Ectodermal cell (in vitro differentiated cells): ENCODE data around the gene COLQ.

Experiments used
- H3K27ac ChIP-seq: 2 replicates; pipeline ENCODE4 v1.7.0; 2013; ENCODE audit warnings: mild to moderate bottlenecking, low read depth, low read length; ENCODE audit not compliant: insufficient read depth, poor library complexity, severe bottlenecking
- H3K27me3 ChIP-seq: 2 replicates; pipeline ENCODE4 v1.7.0; 2013; ENCODE audit warnings: mild to moderate bottlenecking, low read length; ENCODE audit not compliant: insufficient read depth, control insufficient read depth, poor library complexity, severe bottlenecking
- H3K36me3 ChIP-seq: one replicate; pipeline ENCODE4 v1.7.0; 2013; ENCODE audit warnings: low read length; ENCODE audit not compliant: control insufficient read depth, insufficient read depth
- H3K4me1 ChIP-seq: one replicate; pipeline ENCODE4 v1.7.0; 2013; ENCODE audit warnings: low read length; ENCODE audit not compliant: control insufficient read depth, insufficient read depth
- H3K4me3 ChIP-seq: 2 replicates; pipeline ENCODE4 v1.7.0; 2013; ENCODE audit warnings: low read depth, low read length, control low read depth; ENCODE audit not compliant: insufficient read depth
- H3K9me3 ChIP-seq: 2 replicates; pipeline ENCODE4 v1.7.0; 2013; ENCODE audit warnings: mild to moderate bottlenecking, low read length, moderate library complexity; ENCODE audit not compliant: control insufficient read depth
- WGBS, 2 experiments: methylation state at CpG; one replicate each; pipeline ENCODE4 v1.1.7; 2013; ENCODE audit warnings: missing lambda C conversion rate in 2 of 2; 5-methylcytosine and 5-hydroxymethylcytosine counted together

The COLQ gene

GRCh38 chr3:15451216-15452113 lies 70.0 kb downstream of the COLQ start:
- WGBS, 2 experiments, result 92 to 93% methylated on average over 18 of the region's 18 CpGs
- Histone ChIP-seq H3K9me3 (no peaks in the 10 kb centered on the region), H3K36me3 (no peaks in the 10 kb centered on the region), H3K4me3 (no peak overlapping the region), H3K4me1 (no peaks in the 10 kb centered on the region), H3K27ac (no peak overlapping the region), H3K27me3 (no peaks in the 10 kb centered on the region)

GRCh38 chr3:15450438-15451215 lies 70.9 kb downstream of the COLQ start:
- H3K9me3 ChIP-seq, result no peaks in the 10 kb centered on the region
- no peaks in the 10 kb centered on the region for H3K4me1 ChIP-seq
- no peak overlapping the region for H3K4me3 ChIP-seq
- H3K36me3 ChIP-seq, result no peaks in the 10 kb centered on the region
- no peak overlapping the region for H3K27ac ChIP-seq
- WGBS, 2 experiments, result 93 to 94% methylated on average over 12 of the region's 12 CpGs
- no peaks in the 10 kb centered on the region for H3K27me3 ChIP-seq

GRCh38 chr3:15449489-15450224 lies 71.8 kb downstream of the COLQ start:
- Histone ChIP-seq H3K27ac (no peak overlapping the region), H3K4me3 (no peak overlapping the region), H3K9me3 (no peaks in the 10 kb centered on the region), H3K36me3 (no peaks in the 10 kb centered on the region), H3K4me1 (no peaks in the 10 kb centered on the region), H3K27me3 (no peaks in the 10 kb centered on the region)
- WGBS, 2 experiments, result 92 to 94% methylated on average over 3 of the region's 3 CpGs

GRCh38 chr3:15443826-15444524 lies 77.5 kb downstream of the COLQ start:
- no peaks in the 10 kb centered on the region for H3K9me3 ChIP-seq
- H3K4me3 ChIP-seq, result no peak overlapping the region
- H3K27me3 ChIP-seq, result no peaks in the 10 kb centered on the region
- H3K36me3 ChIP-seq, result peaks cover 15% of the 10 kb centered on the region
- H3K4me1 ChIP-seq, result no peaks in the 10 kb centered on the region
- 89 to 92% methylated on average over 4 of the region's 4 CpGs for WGBS, 2 experiments
- no peak overlapping the region for H3K27ac ChIP-seq

GRCh38 chr3:15440891-15441290 lies 80.6 kb downstream of the COLQ start:
- Histone ChIP-seq H3K4me1 (no peaks in the 10 kb centered on the region), H3K27me3 (no peaks in the 10 kb centered on the region), H3K4me3 (no peak overlapping the region), H3K9me3 (no peaks in the 10 kb centered on the region), H3K27ac (no peak overlapping the region), H3K36me3 (peaks cover 31% of the 10 kb centered on the region)
- 94% methylated on average over 4 of the region's 4 CpGs for WGBS, 2 experiments

GRCh38 chr3:15439476-15439875 lies 82.0 kb downstream of the COLQ start:
- H3K4me3 ChIP-seq, result no peak overlapping the region
- H3K36me3 ChIP-seq, result peaks cover 43% of the 10 kb centered on the region
- H3K4me1 ChIP-seq, result no peaks in the 10 kb centered on the region
- H3K27ac ChIP-seq, result no peak overlapping the region
- no peaks in the 10 kb centered on the region for H3K9me3 ChIP-seq
- H3K27me3 ChIP-seq, result no peaks in the 10 kb centered on the region

GRCh38 chr3:15438983-15439382 lies 82.5 kb downstream of the COLQ start:
- Histone ChIP-seq H3K36me3 (peaks cover 48% of the 10 kb centered on the region), H3K9me3 (no peaks in the 10 kb centered on the region), H3K27ac (no peak overlapping the region), H3K27me3 (no peaks in the 10 kb centered on the region), H3K4me3 (no peak overlapping the region), H3K4me1 (no peaks in the 10 kb centered on the region)
- 97 to 98% methylated on average over 3 to 4 of the region's 4 CpGs for WGBS, 2 experiments

- H3K4me1 ChIP-seq, result no peaks in the 10 kb centered on the region
- H3K36me3 ChIP-seq, result peaks cover 51% of the 10 kb centered on the region
- no peak overlapping the region for H3K4me3 ChIP-seq
- H3K9me3 ChIP-seq, result no peaks in the 10 kb centered on the region
- H3K27me3 ChIP-seq, result no peaks in the 10 kb centered on the region
- WGBS, 2 experiments, result 94 to 95% methylated on average over 6 of the region's 6 CpGs
- H3K27ac ChIP-seq, result no peak overlapping the region
Observed at GRCh38 chr3:15436246-15436645, 85.3 kb downstream of the COLQ start.

GRCh38 chr3:15434756-15435155 lies 86.8 kb downstream of the COLQ start:
- no peaks in the 10 kb centered on the region for H3K4me1 ChIP-seq
- H3K27ac ChIP-seq, result no peak overlapping the region
- H3K9me3 ChIP-seq, result no peaks in the 10 kb centered on the region
- no peaks in the 10 kb centered on the region for H3K27me3 ChIP-seq
- no peak overlapping the region for H3K4me3 ChIP-seq
- WGBS, 2 experiments, result 86 to 93% methylated on average over 4 of the region's 4 CpGs
- peaks cover 39% of the 10 kb centered on the region for H3K36me3 ChIP-seq
